ENCODE data around the gene SETBP1. TPM values are rescaled to one million over a fixed set of nuclear protein-coding genes. Genes with fewer than 3 reads are reported as not detected.

SETBP1 gene
- total and polyA plus RNA-seq, 7 experiments from 2014 or later = 0.08 to 12.5 (median 2.5) TPM; not detected in 2

- H3K4me3 Mint-ChIP-seq = no peak overlapping the region
- Histone ChIP-seq H3K27me3 (ENCODE audit: control insufficient read depth in 2 of 2, insufficient read depth in 2 of 2, low read length in 2 of 2) (peaks cover 0 to 3% of the 10 kb centered on the region in 2 donors), H3K4me1 (ENCODE audit: control insufficient read depth in 2 of 2, insufficient read depth in 2 of 2, low read length in 2 of 2) (peaks cover 0 to 7% of the 10 kb centered on the region in 2 donors), H3K27ac (ENCODE audit: low read depth, low read length) (no peak overlapping the region), H3K4me3 (ENCODE audit: low read length) (no peak overlapping the region), H3K9me3 (ENCODE audit: control insufficient read depth in 2 of 3, low read length in 3 of 3) (no peaks in the 10 kb centered on the region), H3K36me3 (ENCODE audit: control insufficient read depth in 2 of 3, insufficient read depth in 3 of 3, low read length in 3 of 3) (no peaks in the 10 kb centered on the region)
- peaks cover 0 to 3% (median 0%) of the 10 kb centered on the region in 5 donors for H3K36me3 Mint-ChIP-seq
- ChIA-PET CTCF (no interaction called here), POLR2A (no interaction called here)
- ATAC-seq (no peak), DNase-seq (no peak)
- peaks cover 0 to 12% (median 3%) of the 10 kb centered on the region in 7 donors for H3K4me1 Mint-ChIP-seq
- H3K27ac Mint-ChIP-seq = no peak overlapping the region
- peaks cover 21 to 33% (median 25%) of the 10 kb centered on the region in 5 donors for H3K27me3 Mint-ChIP-seq
- peaks cover 0 to 4% (median 0%) of the 10 kb centered on the region in 11 donors for H3K9me3 Mint-ChIP-seq
- intact Hi-C loops (cut with micrococcal nuclease) = no loop called here
Measured at GRCh38 chr18:44683556-44683955, 2.9 kb downstream of the SETBP1 start.

GRCh38 chr18:44685296-44685695, 4.6 kb downstream of the SETBP1 start:
- peaks cover 0 to 5% of the 10 kb centered on the region in 2 donors for H3K4me1 ChIP-seq (ENCODE audit: control insufficient read depth in 2 of 2, insufficient read depth in 2 of 2, low read length in 2 of 2)
- CTCF ChIA-PET = no interaction called here
- H3K27me3 ChIP-seq (ENCODE audit: control insufficient read depth in 2 of 2, insufficient read depth in 2 of 2, low read length in 2 of 2) = peaks cover 0 to 3% of the 10 kb centered on the region in 2 donors
- H3K36me3 ChIP-seq (ENCODE audit: control insufficient read depth in 2 of 3, insufficient read depth in 3 of 3, low read length in 3 of 3) = no peaks in the 10 kb centered on the region
- Mint-ChIP-seq H3K27ac (no peak overlapping the region), H3K4me1 (peaks cover 0 to 13% (median 0%) of the 10 kb centered on the region in 7 donors), H3K36me3 (peaks cover 0 to 8% (median 0%) of the 10 kb centered on the region in 5 donors), H3K27me3 (peaks cover 26 to 47% (median 34%) of the 10 kb centered on the region in 5 donors), H3K9me3 (peaks cover 0 to 4% (median 0%) of the 10 kb centered on the region in 11 donors), H3K4me3 (no peak overlapping the region)
- no peaks in the 10 kb centered on the region for H3K9me3 ChIP-seq (ENCODE audit: control insufficient read depth in 2 of 3, low read length in 3 of 3)
- no peak for DNase-seq
- H3K4me3 ChIP-seq (ENCODE audit: low read length) = no peak overlapping the region
- ATAC-seq = no peak
- intact Hi-C loops (cut with micrococcal nuclease) = no loop called here
- no peak overlapping the region for H3K27ac ChIP-seq (ENCODE audit: low read depth, low read length)
- POLR2A ChIA-PET = no interaction called here

GRCh38 chr18:44686156-44686555, 5.5 kb downstream of the SETBP1 start:
- H3K27me3 Mint-ChIP-seq = peaks cover 26 to 49% (median 34%) of the 10 kb centered on the region in 5 donors
- peaks cover 0 to 8% (median 0%) of the 10 kb centered on the region in 5 donors for H3K36me3 Mint-ChIP-seq
- H3K27ac ChIP-seq (ENCODE audit: low read depth, low read length) = no peak overlapping the region
- ATAC-seq = no peak
- H3K9me3 Mint-ChIP-seq = peaks cover 0 to 3% (median 0%) of the 10 kb centered on the region in 11 donors
- no peak for DNase-seq
- H3K4me3 ChIP-seq (ENCODE audit: low read length) = no peak overlapping the region
- intact Hi-C loops (cut with micrococcal nuclease) = no loop called here
- CTCF ChIA-PET = no interaction called here
- POLR2A ChIA-PET = no interaction called here
- H3K4me1 Mint-ChIP-seq = peaks cover 0 to 13% (median 0%) of the 10 kb centered on the region in 7 donors
- no peaks in the 10 kb centered on the region for H3K9me3 ChIP-seq (ENCODE audit: control insufficient read depth in 2 of 3, low read length in 3 of 3)
- H3K27me3 ChIP-seq (ENCODE audit: control insufficient read depth in 2 of 2, insufficient read depth in 2 of 2, low read length in 2 of 2) = peaks cover 0 to under 1% of the 10 kb centered on the region in 2 donors
- no peak overlapping the region for H3K27ac Mint-ChIP-seq
- H3K4me1 ChIP-seq (ENCODE audit: control insufficient read depth in 2 of 2, insufficient read depth in 2 of 2, low read length in 2 of 2) = peaks cover 0 to 2% of the 10 kb centered on the region in 2 donors
- no peaks in the 10 kb centered on the region for H3K36me3 ChIP-seq (ENCODE audit: control insufficient read depth in 2 of 3, insufficient read depth in 3 of 3, low read length in 3 of 3)
- H3K4me3 Mint-ChIP-seq = no peak overlapping the region

GRCh38 chr18:44687421-44687820, 6.7 kb downstream of the SETBP1 start:
- Mint-ChIP-seq H3K4me1 (peaks cover 0 to 13% (median 0%) of the 10 kb centered on the region in 7 donors), H3K4me3 (no peak overlapping the region), H3K27ac (peak overlapping the region in 1 of 9 donors; percentile 25), H3K27me3 (peaks cover 26 to 57% (median 38%) of the 10 kb centered on the region in 5 donors), H3K36me3 (peaks cover 0 to 8% (median 0%) of the 10 kb centered on the region in 5 donors), H3K9me3 (peaks cover 0 to 4% (median 0%) of the 10 kb centered on the region in 11 donors)
- no peak for ATAC-seq
- Histone ChIP-seq H3K27ac (ENCODE audit: low read depth, low read length) (no peak overlapping the region), H3K36me3 (ENCODE audit: control insufficient read depth in 2 of 3, insufficient read depth in 3 of 3, low read length in 3 of 3) (no peaks in the 10 kb centered on the region), H3K4me3 (ENCODE audit: low read length) (no peak overlapping the region), H3K9me3 (ENCODE audit: control insufficient read depth in 2 of 3, low read length in 3 of 3) (no peaks in the 10 kb centered on the region), H3K4me1 (ENCODE audit: control insufficient read depth in 2 of 2, insufficient read depth in 2 of 2, low read length in 2 of 2) (no peaks in the 10 kb centered on the region), H3K27me3 (ENCODE audit: control insufficient read depth in 2 of 2, insufficient read depth in 2 of 2, low read length in 2 of 2) (no peaks in the 10 kb centered on the region)
- POLR2A ChIA-PET = no interaction called here
- intact Hi-C loops (cut with micrococcal nuclease) = no loop called here
- no peak for DNase-seq
- CTCF ChIA-PET = no interaction called here

GRCh38 chr18:44689736-44690135, 9.0 kb downstream of the SETBP1 start:
- Mint-ChIP-seq H3K4me1 (peaks cover 0 to 13% (median 0%) of the 10 kb centered on the region in 7 donors), H3K27ac (no peak overlapping the region), H3K9me3 (peaks cover 0 to 11% (median 0%) of the 10 kb centered on the region in 11 donors), H3K36me3 (peaks cover 0 to 13% (median 0%) of the 10 kb centered on the region in 5 donors), H3K27me3 (peaks cover 26 to 74% (median 39%) of the 10 kb centered on the region in 5 donors), H3K4me3 (no peak overlapping the region)
- H3K4me3 ChIP-seq (ENCODE audit: low read length) = no peak overlapping the region
- no peak for ATAC-seq
- POLR2A ChIA-PET = no interaction called here
- no peak overlapping the region for H3K27ac ChIP-seq (ENCODE audit: low read depth, low read length)
- intact Hi-C loops (cut with micrococcal nuclease) = no loop called here
- H3K4me1 ChIP-seq (ENCODE audit: control insufficient read depth in 2 of 2, insufficient read depth in 2 of 2, low read length in 2 of 2) = no peaks in the 10 kb centered on the region
- CTCF ChIA-PET = no interaction called here
- H3K36me3 ChIP-seq (ENCODE audit: control insufficient read depth in 2 of 3, insufficient read depth in 3 of 3, low read length in 3 of 3) = no peaks in the 10 kb centered on the region
- no peaks in the 10 kb centered on the region for H3K9me3 ChIP-seq (ENCODE audit: control insufficient read depth in 2 of 3, low read length in 3 of 3)
- no peak for DNase-seq
- H3K27me3 ChIP-seq (ENCODE audit: control insufficient read depth in 2 of 2, insufficient read depth in 2 of 2, low read length in 2 of 2) = no peaks in the 10 kb centered on the region

- H3K9me3 ChIP-seq (ENCODE audit: control insufficient read depth in 2 of 3, low read length in 3 of 3) = no peaks in the 10 kb centered on the region
- no peak overlapping the region for H3K4me3 ChIP-seq (ENCODE audit: low read length)
- no peaks in the 10 kb centered on the region for H3K36me3 ChIP-seq (ENCODE audit: control insufficient read depth in 2 of 3, insufficient read depth in 3 of 3, low read length in 3 of 3)
- Mint-ChIP-seq H3K27ac (no peak overlapping the region), H3K4me3 (no peak overlapping the region), H3K9me3 (peaks cover 0 to 13% (median 0%) of the 10 kb centered on the region in 11 donors), H3K36me3 (peaks cover 0 to 16% (median 0%) of the 10 kb centered on the region in 5 donors), H3K27me3 (peaks cover 15 to 71% (median 35%) of the 10 kb centered on the region in 5 donors), H3K4me1 (peaks cover 0 to 10% (median 0%) of the 10 kb centered on the region in 7 donors)
- CTCF ChIA-PET = no interaction called here
- intact Hi-C loops (cut with micrococcal nuclease) = no loop called here
- DNase-seq (no peak), ATAC-seq (no peak)
- H3K4me1 ChIP-seq (ENCODE audit: control insufficient read depth in 2 of 2, insufficient read depth in 2 of 2, low read length in 2 of 2) = no peaks in the 10 kb centered on the region
- H3K27ac ChIP-seq (ENCODE audit: low read depth, low read length) = no peak overlapping the region
- POLR2A ChIA-PET = no interaction called here
- no peaks in the 10 kb centered on the region for H3K27me3 ChIP-seq (ENCODE audit: control insufficient read depth in 2 of 2, insufficient read depth in 2 of 2, low read length in 2 of 2)
Measured at GRCh38 chr18:44691148-44691925, 10.6 kb downstream of the SETBP1 start.
